ENCODE measurements around the gene KIF5A.
"Not testable (repeated sequence)": the region's sequence is repeated elsewhere in the genome, so short reads cannot be mapped to it uniquely, and the experiment has no call there.

The KIF5A gene

DNA sequence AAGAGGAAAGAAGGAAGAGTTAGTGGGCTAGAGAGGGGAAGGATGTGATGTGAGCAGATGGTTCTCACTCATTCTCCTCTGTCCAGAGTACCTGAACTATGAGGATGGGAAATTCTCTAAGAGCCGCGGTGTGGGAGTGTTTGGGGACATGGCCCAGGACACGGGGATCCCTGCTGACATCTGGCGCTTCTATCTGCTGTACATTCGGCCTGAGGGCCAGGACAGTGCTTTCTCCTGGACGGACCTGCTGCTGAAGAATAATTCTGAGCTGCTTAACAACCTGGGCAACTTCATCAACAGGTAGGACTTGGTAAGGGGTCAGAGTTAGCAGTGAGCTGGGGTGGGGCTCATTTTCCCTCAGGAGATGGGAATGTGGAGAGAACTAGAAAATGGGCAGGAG is 37.2 kb upstream of the KIF5A start:
- no peaks in the 10 kb centered on the region for H3K27me3 ChIP-seq (ENCODE audit: insufficient read depth, insufficient read length)
- H3K9ac ChIP-seq (ENCODE audit: insufficient read length, low read depth) = no peak overlapping the region
- H3K9me3 ChIP-seq (ENCODE audit: insufficient read depth, low read length) = no peaks in the 10 kb centered on the region
- TF ChIP-seq YY1 (IDR thresholded peaks at IDR 0.05; ENCODE audit: insufficient read depth, insufficient read length) = no peak
- no peak for TF ChIP-seq ZNF274 (IDR thresholded peaks at IDR 0.05; ENCODE audit: low read depth, low read length)
- no peak for TF ChIP-seq SUZ12 (IDR thresholded peaks at IDR 0.05; ENCODE audit: extremely low read depth, insufficient read depth, insufficient read length)
- no peak overlapping the region for H3K4me3 ChIP-seq (ENCODE audit: insufficient read length, low read depth)
- peaks cover 89% of the 10 kb centered on the region for H3K36me3 ChIP-seq (ENCODE audit: insufficient read depth, insufficient read length, low read length)
- no peak for DNase-seq (ENCODE audit: low read depth, low spot score)
- H3K4me1 ChIP-seq (ENCODE audit: insufficient read depth, insufficient read length) = no peaks in the 10 kb centered on the region

DNA sequence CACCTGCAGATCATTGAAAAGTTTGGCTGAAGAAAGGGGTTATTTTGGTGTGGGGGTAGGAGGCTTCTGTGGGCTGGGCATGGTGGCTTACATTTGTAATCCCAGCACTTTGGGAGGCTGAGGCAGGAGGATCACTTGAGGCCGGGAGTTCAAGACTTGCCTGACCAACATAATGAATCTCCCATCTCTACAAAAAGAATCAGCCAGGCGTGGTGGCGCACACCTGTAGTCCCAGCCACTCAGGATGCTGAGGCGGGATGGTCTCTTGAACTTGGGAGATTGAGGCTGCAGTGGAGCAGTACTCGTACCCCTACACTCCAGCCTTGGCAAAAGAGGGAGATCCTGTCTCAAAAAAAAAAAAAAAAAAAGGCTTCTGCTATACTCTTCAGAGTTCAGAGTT is 36.6 kb upstream of the KIF5A start:
- Histone ChIP-seq H3K9me3 (ENCODE audit: insufficient read depth, low read length) (no peaks in the 10 kb centered on the region), H3K36me3 (ENCODE audit: insufficient read depth, insufficient read length, low read length) (peaks cover 94% of the 10 kb centered on the region)

DNA sequence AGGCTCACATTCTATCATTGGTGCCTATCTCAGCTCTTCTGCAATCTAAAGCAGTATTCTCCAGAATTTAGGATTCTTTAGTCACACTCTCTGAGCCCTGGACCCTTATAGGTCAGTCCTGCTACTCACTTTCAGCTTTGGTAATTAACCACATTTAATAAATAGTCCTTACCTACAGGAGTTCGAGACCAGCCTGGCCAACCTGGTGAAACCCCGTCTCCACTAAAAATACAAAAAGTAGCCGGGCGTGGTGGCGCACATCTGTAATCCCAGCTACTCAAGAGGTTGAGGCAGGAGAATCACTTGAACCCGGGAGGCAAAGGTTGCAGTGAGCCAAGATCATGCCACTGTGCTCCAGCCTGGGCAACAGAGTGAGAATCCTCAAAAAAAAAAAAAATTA is 36.2 kb upstream of the KIF5A start:
- H3K4me3 ChIP-seq (ENCODE audit: insufficient read length, low read depth); H3K9me3 ChIP-seq (ENCODE audit: insufficient read depth, low read length); H3K4me1 ChIP-seq (ENCODE audit: insufficient read depth, insufficient read length); H3K27me3 ChIP-seq (ENCODE audit: insufficient read depth, insufficient read length); H3K9ac ChIP-seq (ENCODE audit: insufficient read length, low read depth); DNase-seq (ENCODE audit: low read depth, low spot score): not testable (repeated sequence)
- H3K36me3 ChIP-seq (ENCODE audit: insufficient read depth, insufficient read length, low read length) = peaks cover 94% of the 10 kb centered on the region

More for the DNA sequence above, 36.6 kb upstream of the KIF5A start:
- no peak for TF ChIP-seq YY1 (IDR thresholded peaks at IDR 0.05; ENCODE audit: insufficient read depth, insufficient read length)
- no peak overlapping the region for H3K4me3 ChIP-seq (ENCODE audit: insufficient read length, low read depth)
- DNase-seq (ENCODE audit: low read depth, low spot score) = no peak
- H3K9ac ChIP-seq (ENCODE audit: insufficient read length, low read depth) = no peak overlapping the region
- H3K27me3 ChIP-seq (ENCODE audit: insufficient read depth, insufficient read length) = no peaks in the 10 kb centered on the region
- H3K4me1 ChIP-seq (ENCODE audit: insufficient read depth, insufficient read length) = no peaks in the 10 kb centered on the region

DNA sequence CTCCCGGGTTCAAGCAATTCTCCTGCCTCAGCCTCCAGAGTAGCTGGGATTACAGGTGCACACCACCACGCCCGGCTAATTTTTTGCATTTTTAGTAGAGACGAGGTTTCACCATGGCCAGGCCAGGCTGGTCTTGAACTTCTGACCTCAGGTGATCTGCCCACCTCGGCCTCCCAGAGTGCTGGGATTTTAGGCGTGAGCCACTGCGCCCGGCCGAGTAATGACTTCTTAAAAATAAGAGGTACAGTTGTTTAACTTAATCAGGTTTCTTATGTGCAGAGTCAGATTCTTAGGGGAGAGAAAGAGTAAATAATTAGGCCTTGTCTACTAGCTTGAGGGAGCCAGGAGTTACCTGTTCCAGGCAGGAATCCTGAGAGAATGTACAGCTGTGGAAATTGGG is 35.6 kb upstream of the KIF5A start:
- H3K9me3 ChIP-seq (ENCODE audit: insufficient read depth, low read length); H3K4me3 ChIP-seq (ENCODE audit: insufficient read length, low read depth); H3K9ac ChIP-seq (ENCODE audit: insufficient read length, low read depth); H3K4me1 ChIP-seq (ENCODE audit: insufficient read depth, insufficient read length); H3K27me3 ChIP-seq (ENCODE audit: insufficient read depth, insufficient read length); DNase-seq (ENCODE audit: low read depth, low spot score): not testable (repeated sequence)
- H3K36me3 ChIP-seq (ENCODE audit: insufficient read depth, insufficient read length, low read length) = peaks cover 94% of the 10 kb centered on the region

DNA sequence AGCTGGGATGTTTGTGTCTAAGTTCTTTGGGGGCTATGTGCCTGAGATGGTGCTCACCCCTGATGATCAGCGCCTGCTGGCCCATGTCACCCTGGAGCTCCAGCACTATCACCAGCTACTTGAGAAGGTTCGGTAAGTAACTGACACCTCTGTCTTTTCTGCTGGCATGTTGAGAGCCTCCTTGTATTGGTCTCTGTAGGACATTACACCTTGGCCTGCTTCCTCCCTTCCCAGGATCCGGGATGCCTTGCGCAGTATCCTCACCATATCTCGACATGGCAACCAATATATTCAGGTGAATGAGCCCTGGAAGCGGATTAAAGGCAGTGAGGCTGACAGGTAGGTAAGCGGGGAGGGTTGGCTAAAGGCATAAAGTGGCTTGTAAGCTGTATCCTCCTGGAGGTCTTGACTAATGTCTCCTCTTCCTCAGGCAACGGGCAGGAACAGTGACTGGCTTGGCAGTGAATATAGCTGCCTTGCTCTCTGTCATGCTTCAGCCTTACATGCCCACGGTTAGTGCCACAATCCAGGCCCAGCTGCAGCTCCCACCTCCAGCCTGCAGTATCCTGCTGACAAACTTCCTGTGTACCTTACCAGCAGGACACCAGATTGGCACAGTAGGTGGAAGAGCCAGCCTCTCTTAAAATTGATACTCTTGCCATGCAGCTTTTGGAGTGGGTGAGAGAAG is 35.0 kb upstream of the KIF5A start:
- TF ChIP-seq SUZ12 (IDR thresholded peaks at IDR 0.05; ENCODE audit: extremely low read depth, insufficient read depth, insufficient read length) = no peak
- TF ChIP-seq ZNF274 (IDR thresholded peaks at IDR 0.05; ENCODE audit: low read depth, low read length) = no peak
- TF ChIP-seq YY1 (IDR thresholded peaks at IDR 0.05; ENCODE audit: insufficient read depth, insufficient read length) = no peak
- H3K9ac ChIP-seq (ENCODE audit: insufficient read length, low read depth) = no peak overlapping the region
- H3K27me3 ChIP-seq (ENCODE audit: insufficient read depth, insufficient read length) = no peaks in the 10 kb centered on the region
- peaks cover 93% of the 10 kb centered on the region for H3K36me3 ChIP-seq (ENCODE audit: insufficient read depth, insufficient read length, low read length)
- H3K9me3 ChIP-seq (ENCODE audit: insufficient read depth, low read length) = no peaks in the 10 kb centered on the region
- H3K4me1 ChIP-seq (ENCODE audit: insufficient read depth, insufficient read length) = no peaks in the 10 kb centered on the region
- no peak overlapping the region for H3K4me3 ChIP-seq (ENCODE audit: insufficient read length, low read depth)
- DNase-seq (ENCODE audit: low read depth, low spot score) = no peak

DNA sequence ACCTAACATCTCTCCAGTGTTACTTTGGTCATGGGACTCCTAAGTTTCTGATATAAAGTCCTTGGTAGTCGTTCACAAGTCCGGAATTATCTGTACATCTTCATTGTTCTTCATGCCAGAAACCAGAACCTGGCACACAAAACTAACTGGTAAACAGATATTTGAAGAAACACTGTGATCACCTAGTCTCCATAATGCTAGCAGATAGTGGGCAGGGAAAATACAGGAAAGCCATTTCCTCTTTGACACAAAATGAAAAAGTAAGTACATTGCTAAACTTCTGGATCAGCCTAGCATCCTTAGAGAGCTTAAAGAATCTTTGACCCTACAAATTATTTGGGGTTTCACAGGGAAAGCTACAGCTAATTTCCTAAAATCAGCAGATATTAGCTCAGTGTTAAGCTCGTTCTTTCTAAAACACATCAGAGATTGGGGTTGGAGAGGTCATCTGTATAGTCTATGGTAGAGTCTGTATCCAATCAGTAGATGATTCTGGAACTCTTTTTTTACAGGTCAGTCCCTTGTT is 34.4 kb upstream of the KIF5A start:
- no peak overlapping the region for H3K4me3 ChIP-seq (ENCODE audit: insufficient read length, low read depth)
- no peaks in the 10 kb centered on the region for H3K9me3 ChIP-seq (ENCODE audit: insufficient read depth, low read length)
- H3K27me3 ChIP-seq (ENCODE audit: insufficient read depth, insufficient read length) = no peaks in the 10 kb centered on the region
- no peak for DNase-seq (ENCODE audit: low read depth, low spot score)
- no peak overlapping the region for H3K9ac ChIP-seq (ENCODE audit: insufficient read length, low read depth)
- H3K4me1 ChIP-seq (ENCODE audit: insufficient read depth, insufficient read length) = no peaks in the 10 kb centered on the region
- no peak for TF ChIP-seq SUZ12 (IDR thresholded peaks at IDR 0.05; ENCODE audit: extremely low read depth, insufficient read depth, insufficient read length)
- no peak for TF ChIP-seq YY1 (IDR thresholded peaks at IDR 0.05; ENCODE audit: insufficient read depth, insufficient read length)
- no peak for TF ChIP-seq ZNF274 (IDR thresholded peaks at IDR 0.05; ENCODE audit: low read depth, low read length)
- peaks cover 87% of the 10 kb centered on the region for H3K36me3 ChIP-seq (ENCODE audit: insufficient read depth, insufficient read length, low read length)

DNA sequence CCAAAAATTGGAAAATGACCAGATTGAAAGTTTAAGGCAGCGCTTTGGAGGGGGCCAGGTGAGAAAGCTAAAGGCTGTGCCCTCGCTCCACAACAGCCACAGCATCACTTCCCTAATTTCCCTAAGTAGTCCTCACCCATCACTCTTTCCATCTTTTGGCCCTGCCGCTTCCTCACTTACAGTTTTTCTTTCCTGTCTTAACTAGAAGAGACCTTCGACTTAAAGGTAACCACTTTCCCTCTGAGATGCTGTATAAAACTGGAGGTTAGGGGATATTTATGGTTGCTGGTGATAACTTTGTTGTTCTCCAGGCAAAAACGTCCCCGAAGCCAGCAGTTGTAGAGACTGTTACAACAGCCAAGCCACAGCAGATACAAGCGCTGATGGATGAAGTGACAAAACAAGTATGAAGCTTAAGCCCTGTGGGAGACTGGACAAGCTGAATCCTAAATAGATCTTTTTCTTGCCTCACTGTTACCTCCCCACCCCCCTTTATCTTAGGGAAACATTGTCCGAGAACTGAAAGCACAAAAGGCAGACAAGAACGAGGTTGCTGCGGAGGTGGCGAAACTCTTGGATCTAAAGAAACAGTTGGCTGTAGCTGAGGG is 33.8 kb upstream of the KIF5A start:
- Histone ChIP-seq H3K27me3 (ENCODE audit: insufficient read depth, insufficient read length) (no peaks in the 10 kb centered on the region), H3K9ac (ENCODE audit: insufficient read length, low read depth) (no peak overlapping the region), H3K36me3 (ENCODE audit: insufficient read depth, insufficient read length, low read length) (peaks cover 82% of the 10 kb centered on the region), H3K4me1 (ENCODE audit: insufficient read depth, insufficient read length) (no peaks in the 10 kb centered on the region), H3K9me3 (ENCODE audit: insufficient read depth, low read length) (no peaks in the 10 kb centered on the region), H3K4me3 (ENCODE audit: insufficient read length, low read depth) (no peak overlapping the region)
- no peak for DNase-seq (ENCODE audit: low read depth, low spot score)
- TF ChIP-seq YY1 (IDR thresholded peaks at IDR 0.05; ENCODE audit: insufficient read depth, insufficient read length) (no peak), ZNF274 (IDR thresholded peaks at IDR 0.05; ENCODE audit: low read depth, low read length) (no peak), SUZ12 (IDR thresholded peaks at IDR 0.05; ENCODE audit: extremely low read depth, insufficient read depth, insufficient read length) (no peak)

Measured in NT2/D1 (cell line).